Activated CD8-positive, alpha-beta T cell treated with anti-CD3 and anti-CD28 coated beads for 36 hours (primary cell): ENCODE results near the gene TMEM212. TPM values are rescaled to one million over a fixed set of nuclear protein-coding genes. Genes with fewer than 3 reads are reported as not detected.

ENCODE experiments used
- ATAC-seq: fragments of 200-7000 bp; cut with Tn5 transposase; one replicate; pipeline ENCODE4 v1.10.0; 2021; ENCODE audit warnings: mild to moderate bottlenecking, moderate library complexity
- CTCF ChIA-PET: fragments of 350-600 bp; sonication (Branson Sonifier 250); formaldehyde crosslinking; loops from one replicate; lab custom pipeline; 2021; ENCODE audit warnings: antibody characterized with exemption; lab: Charles Lee
- POLR2A ChIA-PET: fragments of 350-600 bp; sonication (Branson Sonifier 250); formaldehyde crosslinking; loops from one replicate; lab custom pipeline; 2021; ENCODE audit warnings: antibody characterized with exemption; lab: Charles Lee
- DNase-seq: peaks from one replicate; pipeline ENCODE4 v3.0.0-alpha.2; 2020
- H3K27ac Mint-ChIP-seq: one replicate; pipeline ENCODE4 v1.8.0; 2021; ENCODE audit warnings: mild to moderate bottlenecking, mixed read lengths
- H3K27me3 Mint-ChIP-seq: one replicate; pipeline ENCODE4 v1.8.0; 2021; ENCODE audit warnings: mixed read lengths
- H3K36me3 Mint-ChIP-seq: one replicate; pipeline ENCODE4 v1.8.0; 2021; ENCODE audit warnings: low read depth, mixed read lengths
- H3K4me1 Mint-ChIP-seq: one replicate; pipeline ENCODE4 v1.8.0; 2021; ENCODE audit warnings: low read depth, mixed read lengths
- H3K4me3 Mint-ChIP-seq: one replicate; pipeline ENCODE4 v1.8.0; 2021; ENCODE audit warnings: mild to moderate bottlenecking, moderate library complexity, mixed read lengths
- H3K9me3 Mint-ChIP-seq: one replicate; pipeline ENCODE4 v1.8.0; 2021; ENCODE audit warnings: mixed read lengths
- intact Hi-C: fragments of 100-400 bp; cut with micrococcal nuclease; formaldehyde crosslinking; loops from one replicate; pipeline ENCODE4 v1.10.0; 2022
- total RNA-seq, 2 experiments: library from RNA; stranded (reverse); gene quantifications; one replicate each; pipeline ENCODE4 v1.2.3, GENCODE V29; 2021
- TF ChIP-seq, protein P1 (sequence below): fragments of 200-600 bp; IDR thresholded peaks from one replicate; pipeline ENCODE4 v1.8.0; 2022; ENCODE audit warnings: antibody characterized with exemption, mild to moderate bottlenecking

TMEM212 gene
- total RNA-seq, 2 experiments from 2014 or later = not detected

DNA sequence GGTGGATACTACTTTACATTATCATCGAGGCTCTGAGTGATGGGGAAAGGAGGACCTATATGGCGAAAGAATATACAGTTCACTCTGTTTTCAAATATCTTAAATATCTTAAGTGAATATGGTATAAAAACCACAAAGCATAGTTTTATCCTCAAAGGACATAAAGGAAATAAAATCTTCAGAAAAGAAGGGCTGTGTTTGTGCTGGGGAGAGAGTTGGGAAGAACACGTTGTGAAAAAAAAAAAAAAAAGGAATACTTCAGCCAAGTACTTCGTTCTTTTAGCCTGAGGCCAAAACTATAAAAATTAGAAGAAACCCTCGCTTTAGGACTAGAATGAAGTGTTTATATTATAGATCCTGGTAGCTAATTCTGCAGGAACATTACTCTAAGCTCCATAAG, 10.2 kb upstream of the TMEM212 start:
- H3K27me3 Mint-ChIP-seq = peaks cover 9% of the 10 kb centered on the region
- CTCF ChIA-PET = interaction anchor here (0.7 to 2.0 kb wide), 4 partner anchors 60 to 219 kb away, joined by 3 to 6 read pairs (median 5); no protein-coding TSS in a partner anchor
- ATAC-seq = no peak
- no peaks in the 10 kb centered on the region for H3K36me3 Mint-ChIP-seq
- intact Hi-C loops = no loop called here
- H3K27ac Mint-ChIP-seq = no peak overlapping the region
- no peaks in the 10 kb centered on the region for H3K4me1 Mint-ChIP-seq
- POLR2A ChIA-PET = no interaction called here
- no peak for DNase-seq
- H3K4me3 Mint-ChIP-seq = no peak overlapping the region
- TF ChIP-seq, protein P1, sequence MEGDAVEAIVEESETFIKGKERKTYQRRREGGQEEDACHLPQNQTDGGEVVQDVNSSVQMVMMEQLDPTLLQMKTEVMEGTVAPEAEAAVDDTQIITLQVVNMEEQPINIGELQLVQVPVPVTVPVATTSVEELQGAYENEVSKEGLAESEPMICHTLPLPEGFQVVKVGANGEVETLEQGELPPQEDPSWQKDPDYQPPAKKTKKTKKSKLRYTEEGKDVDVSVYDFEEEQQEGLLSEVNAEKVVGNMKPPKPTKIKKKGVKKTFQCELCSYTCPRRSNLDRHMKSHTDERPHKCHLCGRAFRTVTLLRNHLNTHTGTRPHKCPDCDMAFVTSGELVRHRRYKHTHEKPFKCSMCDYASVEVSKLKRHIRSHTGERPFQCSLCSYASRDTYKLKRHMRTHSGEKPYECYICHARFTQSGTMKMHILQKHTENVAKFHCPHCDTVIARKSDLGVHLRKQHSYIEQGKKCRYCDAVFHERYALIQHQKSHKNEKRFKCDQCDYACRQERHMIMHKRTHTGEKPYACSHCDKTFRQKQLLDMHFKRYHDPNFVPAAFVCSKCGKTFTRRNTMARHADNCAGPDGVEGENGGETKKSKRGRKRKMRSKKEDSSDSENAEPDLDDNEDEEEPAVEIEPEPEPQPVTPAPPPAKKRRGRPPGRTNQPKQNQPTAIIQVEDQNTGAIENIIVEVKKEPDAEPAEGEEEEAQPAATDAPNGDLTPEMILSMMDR = no peak
- no peaks in the 10 kb centered on the region for H3K9me3 Mint-ChIP-seq

DNA sequence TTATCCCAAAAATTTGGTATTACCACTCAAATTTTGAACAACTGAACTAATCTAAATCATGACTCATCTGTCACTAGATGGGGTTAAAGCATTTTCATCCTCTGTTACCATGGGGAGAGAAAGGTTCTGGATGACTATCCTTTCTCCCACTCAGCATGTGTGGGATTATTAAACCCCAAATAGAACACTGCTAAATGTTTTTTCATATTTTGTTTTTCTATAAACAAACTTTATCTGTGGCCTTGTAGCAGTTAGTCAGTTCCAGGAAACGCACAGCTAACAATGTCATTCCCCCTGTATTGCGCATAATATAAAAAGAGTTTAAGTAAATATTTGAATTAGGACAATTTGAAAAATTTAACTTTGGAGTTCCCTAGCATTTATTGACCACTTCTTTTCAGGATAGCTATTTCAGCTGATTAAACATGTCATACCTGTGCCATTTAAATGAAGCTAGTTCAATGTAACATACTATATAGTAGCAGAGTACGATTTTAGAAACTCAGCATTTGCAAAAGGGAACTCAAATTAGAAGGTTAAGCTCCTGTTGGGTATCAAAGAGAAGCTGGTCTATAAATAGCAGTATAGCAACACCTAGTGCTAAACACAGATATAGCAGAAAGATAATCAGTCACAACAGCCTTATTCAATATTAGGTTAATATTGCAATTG, 9.2 kb upstream of the TMEM212 start:
- Mint-ChIP-seq H3K27ac (no peak overlapping the region), H3K4me1 (no peaks in the 10 kb centered on the region), H3K36me3 (no peaks in the 10 kb centered on the region), H3K4me3 (no peak overlapping the region), H3K9me3 (no peaks in the 10 kb centered on the region), H3K27me3 (peaks cover 11% of the 10 kb centered on the region)
- TF ChIP-seq, protein P1 = peak; percentile 17
- ATAC-seq (peak; percentile 58), DNase-seq (no peak)
- ChIA-PET POLR2A (no interaction called here), CTCF (interaction anchor here (0.7 to 2.0 kb wide), 5 partner anchors 20 to 220 kb away, joined by 3 to 6 read pairs (median 3); no protein-coding TSS in a partner anchor)
- intact Hi-C loops = no loop called here

DNA sequence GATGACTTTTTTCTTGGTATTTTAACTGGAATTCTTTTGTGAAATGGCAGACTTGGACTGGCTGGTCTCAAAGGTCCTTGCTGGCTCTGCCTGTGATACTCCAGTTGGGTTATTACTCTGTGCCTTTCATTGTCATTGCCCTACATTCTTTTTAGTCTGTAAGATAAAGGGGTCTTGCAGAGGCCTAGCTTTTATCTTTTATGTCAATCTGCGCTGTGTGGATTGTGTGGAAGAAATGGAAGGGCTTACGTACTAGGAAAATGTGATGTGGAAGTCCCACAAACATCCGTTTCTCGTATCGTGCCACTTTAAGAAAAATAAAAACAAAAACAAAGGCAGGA, 8.7 kb upstream of the TMEM212 start:
- Mint-ChIP-seq H3K27me3 (peaks cover 11% of the 10 kb centered on the region), H3K4me3 (no peak overlapping the region), H3K36me3 (no peaks in the 10 kb centered on the region), H3K27ac (no peak overlapping the region), H3K9me3 (no peaks in the 10 kb centered on the region), H3K4me1 (no peaks in the 10 kb centered on the region)
- TF ChIP-seq, protein P1 = no peak
- DNase-seq (no peak), ATAC-seq (no peak)
- intact Hi-C loops = no loop called here
- ChIA-PET POLR2A (no interaction called here), CTCF (interaction anchor here (0.7 to 2.0 kb wide), 4 partner anchors 20 to 507 kb away, joined by 3 to 6 read pairs (median 3); no protein-coding TSS in a partner anchor)

DNA sequence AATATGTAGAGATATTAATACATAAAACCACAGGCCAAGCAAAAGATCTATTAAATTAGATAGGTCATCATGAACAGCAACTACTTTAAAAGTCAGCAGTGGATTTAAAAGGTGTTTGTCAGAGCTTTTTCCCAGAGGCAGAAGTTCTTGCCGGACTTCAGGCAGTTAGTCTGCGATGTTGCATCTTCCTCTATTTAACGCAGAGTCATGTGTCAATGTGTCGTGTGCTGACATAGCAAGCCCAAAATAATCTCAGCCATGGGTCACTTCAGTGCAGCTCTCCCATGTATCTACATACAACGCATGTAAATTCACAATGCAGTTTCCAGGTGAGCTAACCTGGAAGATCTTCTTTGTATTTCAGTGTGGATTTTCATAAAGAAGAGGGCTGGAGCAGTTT, 8.0 kb upstream of the TMEM212 start:
- ChIA-PET CTCF (interaction anchor here (1.3 kb wide), 1 partner anchor 507 kb away, joined by 3 read pairs; no protein-coding TSS in a partner anchor), POLR2A (no interaction called here)
- H3K4me1 Mint-ChIP-seq = no peaks in the 10 kb centered on the region
- ATAC-seq (no peak), DNase-seq (no peak)
- intact Hi-C loops = no loop called here
- TF ChIP-seq, protein P1 = no peak
- H3K36me3 Mint-ChIP-seq = no peaks in the 10 kb centered on the region
- peaks cover 11% of the 10 kb centered on the region for H3K27me3 Mint-ChIP-seq
- H3K4me3 Mint-ChIP-seq = no peak overlapping the region
- no peaks in the 10 kb centered on the region for H3K9me3 Mint-ChIP-seq
- no peak overlapping the region for H3K27ac Mint-ChIP-seq

DNA sequence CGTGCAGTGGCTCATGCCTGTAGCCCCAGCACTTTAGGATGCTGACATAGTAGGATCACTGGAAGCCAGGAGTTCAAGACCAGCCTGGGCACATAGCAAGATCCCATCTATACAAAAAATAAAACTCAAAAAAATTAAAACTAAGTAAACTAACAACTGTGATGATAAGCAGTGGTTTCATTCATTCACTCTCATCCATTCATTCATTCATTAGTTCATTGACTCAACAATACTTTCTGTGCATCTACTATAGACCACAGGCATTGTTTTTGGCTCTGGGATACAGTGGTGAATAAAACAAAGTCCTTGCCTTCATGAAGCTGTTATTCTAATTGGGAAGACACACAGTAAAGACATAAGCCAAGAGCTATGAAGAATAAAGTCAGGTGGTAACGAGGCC, 7.5 kb upstream of the TMEM212 start:
- intact Hi-C loops = no loop called here
- ChIA-PET CTCF (interaction anchor here (0.6 to 1.3 kb wide), 2 partner anchors 11 to 506 kb away, joined by 3 read pairs; no protein-coding TSS in a partner anchor), POLR2A (no interaction called here)
- H3K27ac Mint-ChIP-seq = no peak overlapping the region
- ATAC-seq = no peak
- DNase-seq = no peak
- H3K27me3 Mint-ChIP-seq = peaks cover 15% of the 10 kb centered on the region
- H3K9me3 Mint-ChIP-seq = no peaks in the 10 kb centered on the region
- H3K36me3 Mint-ChIP-seq = no peaks in the 10 kb centered on the region
- H3K4me3 Mint-ChIP-seq = no peak overlapping the region
- H3K4me1 Mint-ChIP-seq = no peaks in the 10 kb centered on the region
- TF ChIP-seq, protein P1 = no peak
